Measurements from ENCODE around the gene EPX.

The EPX gene

DNA sequence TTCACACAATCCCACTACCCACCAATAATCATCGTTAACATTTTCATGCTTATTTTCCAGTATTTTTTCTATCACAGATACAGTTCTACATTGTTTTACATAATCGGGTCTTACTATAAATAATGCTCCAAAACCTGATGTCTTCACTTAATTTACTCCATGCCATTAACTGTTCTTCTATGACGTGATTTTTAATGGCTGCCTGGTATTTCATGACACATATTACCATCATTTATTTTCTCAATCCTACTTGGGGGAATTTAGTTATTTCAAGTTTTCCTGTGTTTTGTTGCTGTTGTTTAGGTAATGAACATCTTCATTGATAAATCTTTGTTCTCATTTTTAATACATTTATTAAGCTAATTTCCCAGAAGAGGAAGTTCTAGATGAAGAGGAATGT lies 60.6 kb downstream of the EPX start:
- TF ChIP-seq, protein P1, sequence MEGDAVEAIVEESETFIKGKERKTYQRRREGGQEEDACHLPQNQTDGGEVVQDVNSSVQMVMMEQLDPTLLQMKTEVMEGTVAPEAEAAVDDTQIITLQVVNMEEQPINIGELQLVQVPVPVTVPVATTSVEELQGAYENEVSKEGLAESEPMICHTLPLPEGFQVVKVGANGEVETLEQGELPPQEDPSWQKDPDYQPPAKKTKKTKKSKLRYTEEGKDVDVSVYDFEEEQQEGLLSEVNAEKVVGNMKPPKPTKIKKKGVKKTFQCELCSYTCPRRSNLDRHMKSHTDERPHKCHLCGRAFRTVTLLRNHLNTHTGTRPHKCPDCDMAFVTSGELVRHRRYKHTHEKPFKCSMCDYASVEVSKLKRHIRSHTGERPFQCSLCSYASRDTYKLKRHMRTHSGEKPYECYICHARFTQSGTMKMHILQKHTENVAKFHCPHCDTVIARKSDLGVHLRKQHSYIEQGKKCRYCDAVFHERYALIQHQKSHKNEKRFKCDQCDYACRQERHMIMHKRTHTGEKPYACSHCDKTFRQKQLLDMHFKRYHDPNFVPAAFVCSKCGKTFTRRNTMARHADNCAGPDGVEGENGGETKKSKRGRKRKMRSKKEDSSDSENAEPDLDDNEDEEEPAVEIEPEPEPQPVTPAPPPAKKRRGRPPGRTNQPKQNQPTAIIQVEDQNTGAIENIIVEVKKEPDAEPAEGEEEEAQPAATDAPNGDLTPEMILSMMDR (conservative IDR thresholded peaks at IDR 0.05; ENCODE audit: control insufficient read depth, insufficient read depth, low read depth, low read length), result no peak
- DNase-seq (ENCODE audit: low read depth), result no peak
- H3K4me3 ChIP-seq (ENCODE audit: control insufficient read depth, low read depth, low read length), result no peak overlapping the region

Measured in fibroblast of mammary gland (primary cell).